GM19035 (cell line): ENCODE measurements around the gene FOCAD.
"Not testable (repeated sequence)": the region's sequence is repeated elsewhere in the genome, so short reads cannot be mapped to it uniquely, and the experiment has no call there.

ENCODE experiments used
- ATAC-seq: cut with Tn5 transposase; IDR thresholded peaks from one replicate; pipeline ENCODE4 v1.9.1; 2021; ENCODE audit not compliant: unreplicated experiment

The FOCAD gene

GRCh38 chr9:20948703-20949102 is 264.6 kb downstream of the FOCAD start:
- no peak for ATAC-seq

DNA sequence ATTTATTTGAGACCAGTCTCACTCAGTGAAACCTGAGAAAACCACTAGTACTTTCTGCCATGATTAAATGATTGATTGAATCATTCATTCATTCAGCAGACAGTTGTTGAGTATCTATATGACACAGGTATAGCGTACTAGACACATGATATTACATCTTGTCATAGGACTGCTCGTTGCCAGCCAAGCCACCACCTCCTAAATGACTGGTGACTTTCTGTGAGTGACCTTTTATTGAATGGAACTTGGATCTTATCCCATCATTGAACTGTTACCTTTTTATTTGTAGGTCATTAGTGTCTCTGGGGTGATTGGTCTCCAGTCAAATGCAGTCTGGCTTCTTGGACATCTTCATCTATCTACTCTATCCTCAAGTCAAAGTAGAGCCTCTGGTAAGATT is 266.6 kb downstream of the FOCAD start:
- no peak for ATAC-seq

- ATAC-seq: no peak
Observed at GRCh38 chr9:20962536-20963225, 278.6 kb downstream of the FOCAD start.

DNA sequence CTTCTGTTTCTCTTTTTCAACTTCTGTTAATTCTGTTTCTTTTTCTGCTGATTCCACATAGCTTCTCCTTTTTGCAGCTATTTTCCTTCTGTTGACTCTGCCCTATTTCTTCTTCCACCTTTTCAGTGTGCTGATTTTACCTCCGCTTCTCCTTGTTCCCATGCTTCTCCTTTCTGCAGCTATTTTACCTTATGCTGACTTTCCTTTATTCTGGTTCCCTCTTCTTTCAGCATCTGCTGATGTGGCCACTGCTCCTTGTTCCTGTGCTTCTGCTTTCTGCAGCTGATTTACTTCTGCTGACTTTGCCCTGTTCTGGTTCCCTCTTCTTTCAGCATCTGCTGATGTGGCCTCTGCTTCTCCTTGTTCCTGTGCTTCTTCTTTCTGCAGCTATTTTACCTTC is 288.6 kb downstream of the FOCAD start:
- ATAC-seq: no peak

- ATAC-seq: not testable (repeated sequence)
Observed at GRCh38 chr9:20973246-20973947, 289.3 kb downstream of the FOCAD start.

GRCh38 chr9:20974191-20974938 is 290.3 kb downstream of the FOCAD start:
- ATAC-seq: not testable (repeated sequence)

DNA sequence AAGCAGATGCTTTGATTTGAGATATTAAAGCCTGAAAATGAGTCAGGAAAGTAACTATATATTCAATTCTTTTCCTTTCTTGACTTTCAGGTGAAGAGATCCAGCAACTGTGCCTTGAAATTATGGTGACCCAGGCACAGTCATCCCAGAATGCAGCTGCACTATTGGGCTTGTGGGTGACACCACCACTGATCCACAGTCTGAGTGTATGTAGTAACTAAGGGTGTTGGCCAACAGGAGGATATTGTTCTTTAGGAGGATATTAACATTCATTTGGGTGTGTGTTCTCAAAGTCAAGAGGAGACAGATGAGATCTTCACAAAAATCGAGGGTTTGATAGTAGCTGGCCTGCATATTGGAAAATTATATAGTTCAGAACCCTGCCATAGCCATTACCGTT is 294.2 kb downstream of the FOCAD start:
- no peak for ATAC-seq

- peak; percentile 86 for ATAC-seq
Observed at GRCh38 chr9:20980832-20981455, 296.9 kb downstream of the FOCAD start.

GRCh38 chr9:20981486-20981885 is 297.4 kb downstream of the FOCAD start:
- ATAC-seq: no peak

- no peak for ATAC-seq
Observed at GRCh38 chr9:20984506-20984905, 300.4 kb downstream of the FOCAD start.

DNA sequence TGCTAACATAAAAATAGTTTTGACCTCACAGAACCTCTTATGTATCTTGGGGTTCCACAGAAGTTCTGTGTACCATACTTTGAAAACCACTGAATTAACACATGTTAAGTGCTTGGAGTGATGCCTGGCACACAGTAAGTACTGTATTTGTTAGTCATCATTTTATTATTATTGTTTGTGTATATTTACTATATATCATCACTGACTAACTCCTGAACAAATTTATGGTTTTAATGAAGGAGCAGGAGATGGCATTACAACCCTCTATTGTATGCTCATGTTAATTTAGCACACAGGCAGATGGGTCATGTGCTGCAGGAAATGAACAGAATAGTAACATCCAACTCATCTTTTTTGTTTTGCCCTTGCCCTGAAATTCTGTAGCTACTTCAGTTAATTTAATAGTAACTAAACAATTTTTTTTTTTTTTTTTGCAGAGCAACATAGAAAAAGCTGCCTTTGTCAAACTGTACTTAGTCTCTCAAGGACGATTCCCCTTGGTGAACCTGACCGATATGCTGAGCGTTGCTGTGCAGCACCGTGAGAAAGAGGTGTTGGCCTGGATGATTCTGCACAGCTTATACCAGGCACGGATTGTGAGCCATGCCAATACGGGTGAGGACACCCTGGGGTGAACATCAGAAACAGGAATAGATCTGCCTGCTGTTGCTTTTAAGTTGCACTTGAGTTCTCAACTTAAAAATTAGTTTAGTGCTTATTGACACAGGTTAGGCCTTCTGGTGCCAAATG is 302.0 kb downstream of the FOCAD start:
- no peak for ATAC-seq

DNA sequence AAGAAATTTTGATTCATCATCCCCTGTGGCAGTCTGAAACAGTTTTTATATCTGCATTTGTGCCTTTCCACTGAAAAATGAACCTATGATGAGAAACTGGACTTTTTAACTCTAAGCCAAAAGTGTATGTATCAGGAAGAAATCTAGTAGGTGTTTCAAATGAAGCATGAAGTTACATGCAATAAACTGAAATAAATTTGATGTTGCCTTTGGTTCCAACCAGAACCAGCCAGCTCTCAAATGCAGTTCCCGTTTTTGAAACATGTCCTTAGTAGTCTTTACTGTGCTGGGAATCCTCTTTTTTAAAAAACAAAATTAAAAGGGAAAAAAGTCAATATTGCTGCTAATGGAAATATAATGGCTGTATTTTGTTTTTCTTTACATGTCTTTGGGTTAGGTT is 303.5 kb downstream of the FOCAD start:
- no peak for ATAC-seq

DNA sequence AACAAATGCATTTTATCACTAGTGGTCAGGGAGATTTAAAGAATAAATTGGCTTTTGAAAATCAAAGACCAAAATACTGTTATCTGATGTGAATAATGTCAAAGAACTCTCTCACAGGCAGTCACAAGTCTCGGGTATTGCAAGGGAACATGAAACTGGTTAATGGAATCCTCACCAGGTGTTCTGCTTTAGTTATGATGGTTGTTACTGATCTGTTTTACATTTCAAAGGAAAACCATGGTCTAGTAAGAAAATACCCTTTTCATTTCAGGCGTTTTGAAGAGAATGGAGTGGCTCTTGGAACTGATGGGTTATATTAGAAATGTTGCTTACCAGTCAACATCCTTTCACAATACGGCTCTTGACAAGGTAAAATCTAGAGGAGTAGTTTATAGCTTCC is 304.0 kb downstream of the FOCAD start:
- no peak for ATAC-seq

DNA sequence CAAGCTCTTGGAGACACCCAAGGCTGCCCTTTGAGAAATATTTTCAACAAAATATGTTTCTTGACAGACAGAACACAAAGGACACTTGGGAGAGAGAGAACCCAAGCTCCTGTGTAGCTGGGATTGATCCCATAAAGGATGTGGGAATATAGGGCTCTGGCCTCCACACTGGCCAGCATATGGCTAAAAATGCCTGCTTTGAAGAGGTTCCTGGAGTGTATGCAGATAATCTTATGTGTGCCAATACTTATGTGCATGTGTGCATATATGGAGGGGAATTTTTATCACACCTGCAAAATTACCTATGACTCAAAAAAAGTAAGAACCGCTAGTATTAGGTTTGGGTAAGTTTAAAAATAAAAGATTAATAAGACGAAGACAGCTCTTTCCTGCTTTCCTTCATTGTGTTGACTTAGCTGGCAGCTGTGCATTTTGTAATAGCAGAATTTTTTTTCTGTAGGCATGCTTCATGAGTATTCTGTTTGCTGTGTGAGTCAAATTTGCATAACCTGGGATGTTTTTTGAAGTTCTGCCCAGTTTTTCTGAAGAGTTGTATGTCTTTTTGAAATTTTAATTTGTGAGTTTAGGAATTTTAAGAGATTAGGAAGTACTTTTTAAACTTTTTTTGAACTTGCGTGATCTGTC is 304.7 kb downstream of the FOCAD start:
- ATAC-seq: no peak

- no peak for ATAC-seq
Observed at GRCh38 chr9:20989923-20990341, 305.9 kb downstream of the FOCAD start.

GRCh38 chr9:20990867-20991266 is 306.8 kb downstream of the FOCAD start:
- no peak for ATAC-seq

DNA sequence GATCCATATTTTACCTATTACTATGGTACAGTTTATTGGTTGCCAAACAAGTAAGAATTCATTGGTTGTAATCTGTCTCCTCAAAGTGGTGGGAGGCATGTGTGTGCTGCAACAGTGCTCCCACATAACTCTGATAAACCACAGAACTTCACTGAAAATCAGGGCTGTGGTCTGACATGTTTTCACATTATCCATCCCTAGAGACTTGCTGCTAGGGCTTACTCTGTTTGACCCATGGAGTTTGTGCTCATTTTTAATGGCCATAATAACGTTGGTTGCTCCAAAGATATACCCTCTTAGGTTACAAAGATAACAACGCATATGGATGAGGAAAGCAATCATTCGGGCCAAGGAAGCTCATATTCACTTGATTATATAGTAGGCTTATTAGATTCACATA is 310.4 kb downstream of the FOCAD start:
- no peak for ATAC-seq

DNA sequence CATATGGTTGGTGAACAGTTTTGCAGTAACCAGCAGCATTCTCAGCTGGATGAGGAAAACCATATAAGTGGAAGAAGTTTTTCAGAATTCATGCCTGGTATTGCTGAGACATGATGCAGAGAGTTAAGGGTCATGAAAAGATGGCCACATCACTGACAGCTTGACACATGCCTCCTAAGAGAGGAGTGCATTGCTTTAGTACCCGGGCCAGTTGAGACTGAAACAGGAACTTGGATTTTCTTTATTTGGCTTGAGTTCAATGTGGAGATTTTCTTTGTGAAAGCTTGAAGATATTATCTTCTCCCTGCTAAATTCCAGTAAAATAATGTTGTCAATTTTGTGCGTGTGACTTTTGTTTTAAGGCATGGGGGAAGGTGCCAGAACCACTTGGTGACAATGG is 311.6 kb downstream of the FOCAD start:
- no peak for ATAC-seq

GRCh38 chr9:20996809-20997208 is 312.8 kb downstream of the FOCAD start:
- ATAC-seq: peak; percentile 91

GRCh38 chr9:20997503-20998076 is 313.5 kb downstream of the FOCAD start:
- ATAC-seq: peak; percentile 69
